HTR-8/SVneo (cell line): ENCODE results near the gene MGMT.

Source experiments
- DNase-seq: peaks from one replicate; pipeline ENCODE4 v3.0.0; 2011; ENCODE audit warnings: low spot score, mixed read lengths; ENCODE audit not compliant: insufficient read length
- FAIRE-seq: peaks from 2 replicates; lab custom pipeline; 2011; peaks lifted over from hg19 to GRCh38; lab: Jason Lieb, UNC

MGMT gene

DNA sequence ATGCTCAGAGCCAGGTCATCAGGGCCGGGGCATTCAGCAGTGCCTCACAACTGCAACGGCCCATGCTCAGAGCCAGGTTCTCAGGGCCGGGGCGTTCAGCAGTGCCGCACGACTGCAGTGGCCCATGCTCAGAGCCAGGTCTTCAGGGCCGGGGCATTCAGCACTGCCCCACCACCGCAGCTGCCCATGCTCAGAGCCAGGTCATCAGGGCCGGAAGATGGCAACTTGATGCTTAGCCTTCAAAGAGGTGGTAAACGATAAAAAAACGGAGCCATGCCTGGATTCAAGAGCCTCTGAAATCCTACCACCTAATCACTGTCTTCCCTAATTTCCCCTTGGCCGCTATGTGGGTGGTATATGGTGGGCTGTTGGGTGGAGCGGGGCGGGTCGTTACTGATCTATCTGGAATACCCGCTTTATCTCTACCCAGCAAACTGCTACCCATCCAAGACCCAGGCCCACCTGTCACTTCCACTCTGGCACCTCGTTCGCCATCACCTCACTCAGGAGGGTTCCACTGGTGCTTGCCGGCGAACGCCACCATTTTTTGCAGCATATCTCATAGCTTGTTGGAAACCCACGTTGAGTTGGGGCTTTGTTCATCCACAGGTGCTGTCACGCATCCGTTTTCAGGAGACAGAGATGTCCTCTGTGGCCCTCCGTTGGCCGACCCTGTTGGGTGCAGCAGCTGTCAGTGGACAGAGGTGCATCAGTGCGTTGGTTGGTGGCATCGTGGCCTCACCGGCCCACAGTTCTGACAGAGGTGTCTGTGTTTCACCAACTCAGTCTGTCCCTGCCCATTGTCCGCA lies 275.9 kb downstream of the MGMT start:
- no peak for FAIRE-seq
- DNase-seq = no peak

DNA sequence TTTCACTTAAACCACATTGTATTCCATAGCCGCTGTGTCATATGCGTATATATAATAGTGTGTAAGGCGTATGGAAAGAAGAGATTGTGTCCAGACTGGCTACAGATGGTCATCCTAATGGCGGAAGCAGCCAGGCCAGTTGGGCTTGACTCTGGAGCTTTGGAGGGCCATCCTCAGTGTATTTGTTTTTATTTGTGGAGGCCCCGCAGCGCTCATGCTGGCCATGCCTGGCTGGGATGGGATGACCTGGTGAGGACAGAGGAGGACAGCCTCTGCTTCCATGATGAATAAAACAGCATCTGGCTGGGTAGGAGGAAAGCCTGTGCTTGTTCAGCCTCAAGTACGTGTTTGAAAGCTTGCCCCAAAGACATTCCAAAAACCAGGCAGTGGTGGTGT lies 276.7 kb downstream of the MGMT start:
- no peak for FAIRE-seq

DNA sequence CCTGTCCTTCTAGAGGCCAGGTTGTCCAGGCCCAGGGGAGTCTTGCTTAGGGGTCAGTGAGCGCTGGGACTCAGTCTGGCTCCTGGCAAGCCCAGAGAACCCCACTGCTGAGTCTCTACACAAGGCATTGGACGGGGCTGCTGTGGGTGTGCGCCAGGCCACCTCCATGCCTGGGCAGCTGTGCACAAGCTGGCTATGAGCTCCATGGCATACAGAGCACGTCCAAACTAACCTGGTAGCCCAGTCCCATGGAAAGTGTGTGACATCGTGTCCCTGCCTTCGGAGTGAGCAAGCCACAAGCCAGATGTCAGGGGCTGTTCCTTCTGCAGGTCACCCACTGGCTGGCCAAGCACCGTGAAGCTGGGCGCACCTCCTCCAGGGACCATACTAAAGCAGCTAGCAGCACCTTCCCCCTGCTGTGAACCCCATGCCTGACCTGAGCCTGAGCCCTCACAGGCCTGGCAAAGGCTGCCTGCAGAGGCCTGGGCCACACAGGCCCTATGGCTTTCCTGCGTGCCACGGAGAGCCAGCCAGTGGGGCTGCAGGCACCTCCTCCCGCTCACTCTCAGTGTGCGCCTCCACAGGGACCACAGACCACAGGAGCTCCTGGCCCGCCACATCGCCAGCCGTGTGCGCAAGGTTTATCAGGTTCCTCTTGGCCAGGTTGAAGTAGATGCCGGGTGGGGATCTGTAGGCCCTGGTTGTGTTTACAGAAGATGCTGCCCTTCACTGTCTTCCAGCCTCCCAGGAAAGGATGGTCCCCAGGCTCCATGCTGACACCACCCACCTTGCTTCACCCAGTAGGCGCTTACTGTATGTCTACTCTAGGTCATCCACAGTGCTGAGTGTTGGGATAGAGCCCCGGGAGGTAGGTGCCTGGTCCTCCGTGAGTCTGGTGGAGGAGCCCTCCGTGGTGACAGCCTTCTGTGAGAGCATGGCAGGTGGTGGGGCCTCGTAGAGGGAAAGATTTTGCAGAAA lies 277.4 kb downstream of the MGMT start:
- DNase-seq (no peak), FAIRE-seq (no peak)

More for the DNA sequence above, 276.7 kb downstream of the MGMT start:
- no peak for DNase-seq

DNA sequence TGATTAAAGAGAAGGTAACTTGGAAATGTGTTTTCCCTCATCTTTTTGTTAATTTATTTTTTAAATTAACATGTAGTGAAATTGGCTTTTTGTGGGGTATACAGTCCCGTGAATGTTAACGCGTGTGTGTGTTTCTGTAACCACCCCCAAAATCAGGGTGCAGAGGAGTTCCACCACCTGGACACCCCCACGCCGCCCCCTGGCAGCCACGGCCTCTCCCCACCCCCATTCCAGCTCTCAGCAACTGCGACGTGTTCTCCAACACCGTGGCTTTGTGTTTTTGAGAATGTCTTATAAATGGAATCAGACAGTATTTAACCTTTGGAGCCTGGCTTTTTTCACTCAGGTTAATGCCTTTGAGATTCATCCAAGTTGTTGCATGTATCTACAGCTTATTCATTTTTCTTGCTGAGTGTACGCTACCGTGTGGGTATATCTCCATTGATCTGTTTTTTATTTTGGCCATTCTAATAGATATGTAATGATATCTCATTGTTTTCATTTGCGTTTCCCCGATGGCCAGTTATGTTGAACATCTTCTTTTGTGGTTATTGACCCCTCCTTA lies 278.2 kb downstream of the MGMT start:
- DNase-seq = no peak
- no peak for FAIRE-seq

DNA sequence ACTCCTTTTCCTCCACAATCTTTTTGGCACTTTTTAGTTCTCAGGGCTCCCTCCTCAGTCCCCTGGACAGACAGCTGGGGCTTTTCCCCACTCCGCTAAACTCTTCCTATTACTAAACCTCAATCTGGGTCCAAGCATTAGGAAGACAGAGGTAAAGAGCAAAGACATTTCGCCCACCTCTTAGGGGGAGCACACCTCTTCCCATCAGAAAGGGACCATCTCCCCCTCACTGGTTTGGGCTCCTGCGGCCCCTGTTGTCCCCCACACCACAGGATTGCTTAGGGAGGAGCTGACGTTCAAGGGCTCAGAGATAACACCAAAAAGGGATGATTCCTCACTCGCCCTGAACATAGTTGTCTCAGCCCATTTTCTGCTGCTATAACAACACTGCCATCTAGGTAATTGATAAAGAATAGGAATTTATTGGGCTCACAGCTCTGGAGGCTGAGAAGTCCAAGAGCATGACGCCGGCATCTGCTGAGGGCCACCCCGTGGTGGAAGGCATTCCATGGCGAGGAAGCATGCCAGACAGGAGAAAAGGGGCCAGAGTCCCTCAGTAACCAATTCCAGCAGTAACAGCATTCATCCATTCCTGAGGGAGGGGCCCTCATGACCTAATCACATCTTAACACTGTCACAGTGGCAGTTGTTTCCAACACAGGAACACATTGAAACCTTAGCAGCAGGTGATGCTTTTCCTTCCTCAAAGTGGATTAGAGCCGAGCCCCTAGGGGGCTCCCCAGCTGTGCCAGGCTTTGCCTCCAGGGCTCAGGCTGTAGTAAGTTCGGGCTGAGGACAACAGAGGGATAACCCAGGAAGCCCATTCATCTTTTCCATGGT lies 287.4 kb downstream of the MGMT start:
- FAIRE-seq = no peak

DNA sequence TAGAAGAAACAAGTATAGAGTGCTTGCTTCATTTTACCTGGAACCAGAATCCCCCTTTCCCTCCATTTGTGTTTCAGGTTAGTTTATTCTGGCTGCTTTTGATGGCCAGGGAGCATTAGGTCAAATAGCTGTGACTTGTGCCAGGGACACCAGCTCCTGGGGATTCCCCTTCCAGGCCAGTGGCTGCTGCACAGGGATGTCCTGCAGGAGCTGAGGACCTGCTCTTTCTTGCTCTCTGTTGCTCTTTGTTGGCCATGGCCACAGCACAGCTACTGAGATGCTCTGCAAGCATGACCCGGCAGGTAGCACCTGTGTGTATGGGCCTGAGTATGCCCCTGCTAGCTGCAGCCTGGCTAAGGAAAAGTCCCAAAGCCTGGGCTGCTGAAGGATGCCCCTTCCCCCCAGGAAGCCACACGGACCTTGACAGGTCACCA lies 288.1 kb downstream of the MGMT start:
- FAIRE-seq (no peak), DNase-seq (no peak)

More for the DNA sequence above, 287.4 kb downstream of the MGMT start:
- no peak for DNase-seq

DNA sequence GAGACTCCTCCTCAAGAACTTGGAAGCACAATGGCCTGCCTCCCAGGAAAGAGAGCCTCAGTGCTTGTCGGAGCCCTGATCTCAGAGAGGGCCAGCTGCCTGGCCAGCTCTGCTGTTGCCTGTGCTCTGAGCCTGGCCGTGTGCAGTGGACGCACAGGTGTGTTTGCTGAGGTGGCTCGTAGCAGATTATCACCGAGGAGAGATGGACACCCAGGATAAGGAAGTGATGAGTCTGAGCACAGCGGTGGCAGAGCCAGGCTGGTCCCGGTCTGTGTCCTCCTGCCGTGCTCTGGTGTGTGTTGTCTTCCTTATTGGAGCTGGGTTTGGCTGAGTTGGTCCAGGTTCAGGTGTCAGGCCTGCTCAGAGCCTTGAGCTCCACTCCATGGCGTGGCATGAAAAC lies 288.6 kb downstream of the MGMT start:
- DNase-seq (no peak), FAIRE-seq (no peak)

DNA sequence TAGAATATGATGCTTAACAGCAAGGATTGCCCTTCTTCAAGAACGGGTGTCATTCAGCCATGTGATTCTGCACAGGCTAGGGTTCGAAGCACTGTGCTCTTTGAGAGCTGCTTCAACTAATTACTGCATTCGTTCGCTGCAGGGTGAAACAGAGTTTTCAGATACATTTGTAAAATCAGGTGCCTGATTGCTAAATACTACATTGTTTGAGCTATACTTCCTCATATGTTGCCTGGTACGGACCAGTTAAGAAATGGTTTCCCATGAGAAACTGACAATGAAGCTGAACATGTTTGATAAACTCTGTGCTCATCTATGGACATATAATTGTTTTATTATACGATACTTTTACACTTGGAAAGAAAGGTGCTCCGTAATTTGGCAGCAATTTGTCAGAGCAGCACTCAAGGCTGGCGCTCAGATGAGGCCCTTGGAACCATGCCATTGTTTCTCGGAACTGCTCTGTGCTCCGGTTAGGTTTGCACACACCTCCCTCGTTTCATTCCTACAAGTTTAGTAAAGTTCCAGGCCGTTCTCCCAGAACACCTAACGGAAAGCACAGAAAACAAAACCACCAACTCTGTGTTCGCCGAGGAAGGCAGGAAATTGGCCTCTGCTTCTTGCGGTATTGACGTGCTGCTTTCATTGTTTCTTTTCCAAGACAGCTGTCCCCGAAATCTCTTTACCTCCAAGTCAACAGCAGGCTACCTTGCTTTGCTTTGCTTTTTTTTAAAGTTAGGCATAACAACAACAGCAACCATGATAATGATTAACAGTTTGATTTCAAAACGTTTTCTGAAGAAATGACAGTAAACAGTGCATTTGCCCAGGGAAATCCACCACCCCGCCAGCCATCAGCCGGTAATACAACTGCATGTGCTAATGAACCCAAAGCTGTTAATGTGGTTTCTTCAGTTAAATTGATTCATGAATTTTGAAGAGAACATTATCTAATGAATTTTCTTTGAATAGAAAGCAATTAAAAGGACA lies 290.2 kb downstream of the MGMT start:
- FAIRE-seq = no peak
- DNase-seq = no peak

DNA sequence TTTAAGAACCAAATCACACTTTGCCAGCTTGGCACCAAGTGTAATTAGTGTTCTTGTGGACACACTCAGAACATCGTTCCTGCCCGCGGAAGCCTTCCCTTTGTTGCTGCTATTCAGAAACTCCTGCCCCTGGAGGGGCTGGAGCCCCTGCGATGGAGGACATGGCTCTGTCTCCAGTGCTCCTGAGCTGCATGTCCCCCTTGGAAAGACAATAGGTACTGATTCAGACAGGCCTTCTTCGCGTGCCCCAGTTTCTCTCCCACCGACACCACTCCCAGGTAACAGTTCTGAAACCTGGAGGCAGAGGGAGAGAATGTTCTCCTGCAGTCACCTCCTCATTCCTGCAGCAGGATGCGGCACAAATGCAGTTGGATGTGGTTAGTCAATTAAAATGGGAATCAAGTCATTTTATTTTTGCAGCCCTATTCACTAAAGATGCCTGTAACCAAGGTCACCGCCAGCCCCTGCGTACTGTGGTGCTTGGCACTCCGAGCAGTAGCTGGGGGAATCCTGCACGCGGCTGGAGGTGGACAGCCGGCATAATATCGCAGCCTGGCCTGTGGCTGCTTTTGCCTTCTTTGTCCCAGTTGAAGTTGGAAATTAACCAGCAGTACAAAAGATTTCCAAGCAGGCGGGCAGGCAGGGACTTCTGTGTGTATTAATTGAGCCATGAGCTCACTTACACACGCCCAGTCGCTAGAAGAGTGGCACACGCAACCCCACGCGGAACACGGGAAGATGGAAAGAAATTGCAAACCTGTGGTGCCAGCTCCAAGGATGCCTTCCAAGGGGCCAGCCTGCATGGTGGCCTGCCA lies 291.4 kb downstream of the MGMT start:
- FAIRE-seq (no peak), DNase-seq (no peak)

DNA sequence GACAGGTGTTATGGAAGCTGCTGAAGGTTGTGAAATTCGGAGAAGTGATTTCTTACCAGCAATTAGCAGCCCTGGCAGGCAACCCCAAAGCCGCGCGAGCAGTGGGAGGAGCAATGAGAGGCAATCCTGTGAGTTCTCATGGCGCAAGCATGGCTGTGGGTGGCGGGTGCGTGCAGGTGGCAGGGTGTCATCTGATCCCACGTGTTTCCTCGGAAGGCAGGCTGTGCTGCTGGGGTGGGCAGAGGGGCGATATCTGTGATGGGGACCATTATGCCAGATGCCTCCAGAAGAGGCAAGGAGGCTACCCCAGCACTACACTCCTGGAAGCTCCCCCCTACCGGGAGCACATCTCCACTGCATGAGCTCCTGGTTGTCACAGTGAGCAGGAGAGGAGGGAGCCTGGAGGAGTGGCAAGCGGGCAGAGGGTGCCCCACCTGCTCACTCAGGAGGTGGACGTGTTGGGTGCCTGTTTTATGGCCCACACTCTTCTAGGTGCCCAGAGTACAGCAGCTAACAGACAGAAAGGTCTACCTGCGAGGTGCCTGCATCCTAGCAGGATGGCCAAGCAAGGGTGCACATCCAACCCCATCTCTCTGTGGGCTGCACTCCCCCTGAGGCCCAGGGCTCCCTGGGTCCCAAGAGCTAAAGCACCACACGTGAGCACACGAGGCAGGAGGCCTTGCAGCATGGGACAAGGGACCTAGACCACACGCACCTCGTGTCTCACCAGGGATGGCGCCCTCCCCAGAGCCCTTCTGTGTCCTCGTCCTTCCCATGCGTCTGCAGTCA lies 292.4 kb downstream of the MGMT start:
- FAIRE-seq = no peak
- no peak for DNase-seq

DNA sequence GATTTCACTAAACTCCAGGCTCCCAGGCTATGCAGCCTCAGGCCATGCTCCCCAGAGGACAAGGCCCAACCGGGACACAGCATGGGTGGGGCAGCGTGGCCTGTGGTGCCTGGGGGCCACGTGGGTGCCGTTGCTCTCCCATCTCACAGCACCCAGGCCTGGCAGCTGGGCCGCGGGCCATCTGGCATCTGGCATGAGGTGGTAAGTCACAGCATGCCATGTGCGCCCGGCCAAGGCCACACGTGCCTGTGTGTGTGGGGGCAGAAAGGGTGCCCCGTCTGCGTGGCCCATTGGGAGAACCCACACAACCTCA lies 292.9 kb downstream of the MGMT start:
- DNase-seq (no peak), FAIRE-seq (no peak)

DNA sequence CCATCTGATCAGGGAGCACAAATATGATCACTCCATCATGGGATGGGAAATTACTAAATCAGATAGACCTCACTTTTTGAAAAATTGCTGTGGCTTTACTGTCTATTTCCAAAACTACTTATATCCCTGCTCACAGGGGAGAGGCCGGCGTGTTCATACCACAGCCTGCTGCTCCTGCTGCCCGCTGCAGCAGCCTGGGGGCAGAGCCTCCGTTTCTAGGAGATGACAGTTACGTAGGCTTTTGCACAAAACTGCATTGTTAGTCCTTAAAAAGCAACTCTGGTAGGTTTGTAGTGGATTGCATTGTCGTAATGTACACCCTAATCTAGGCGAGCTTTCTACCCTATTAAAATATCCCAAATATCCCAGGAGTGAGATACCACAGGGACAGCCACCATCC lies 293.4 kb downstream of the MGMT start:
- DNase-seq = no peak
- no peak for FAIRE-seq

DNA sequence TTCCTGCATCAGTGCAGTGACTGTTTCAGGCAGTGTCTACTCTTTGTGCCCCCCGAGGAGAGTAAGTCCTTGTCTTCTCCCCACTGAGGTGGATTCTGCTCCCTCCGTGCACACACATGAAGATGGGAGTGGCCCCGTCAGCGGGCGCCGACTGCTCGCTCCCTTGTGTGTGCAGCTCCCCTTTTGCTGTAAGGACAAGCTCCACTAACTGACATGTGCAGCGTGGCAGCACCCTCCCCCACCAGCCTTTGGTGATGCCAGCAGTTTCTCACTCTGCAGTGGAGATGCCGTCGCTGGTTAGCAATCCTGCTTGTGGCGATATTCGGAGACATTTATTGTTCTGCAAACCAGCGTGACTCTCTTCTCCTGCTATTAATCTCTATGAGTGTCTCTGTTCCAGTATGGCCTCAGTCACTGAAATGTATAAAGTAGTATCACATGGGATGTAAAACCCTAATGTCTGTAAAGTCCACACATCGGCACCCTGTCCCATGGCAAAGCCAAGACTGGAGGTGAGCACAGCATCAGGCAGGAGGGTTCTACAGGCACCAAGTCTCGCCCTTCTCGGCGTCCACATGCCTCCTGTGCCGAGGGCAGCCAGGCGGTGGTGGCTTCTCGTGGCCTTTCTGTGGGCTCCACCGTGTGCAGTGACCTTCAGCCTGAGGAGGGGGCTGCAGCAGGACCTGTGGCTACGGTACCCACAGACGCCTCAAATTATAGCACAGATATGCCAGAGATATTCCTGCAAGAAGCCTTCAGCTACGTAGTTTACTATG lies 294.3 kb downstream of the MGMT start:
- no peak for FAIRE-seq
- DNase-seq = no peak

DNA sequence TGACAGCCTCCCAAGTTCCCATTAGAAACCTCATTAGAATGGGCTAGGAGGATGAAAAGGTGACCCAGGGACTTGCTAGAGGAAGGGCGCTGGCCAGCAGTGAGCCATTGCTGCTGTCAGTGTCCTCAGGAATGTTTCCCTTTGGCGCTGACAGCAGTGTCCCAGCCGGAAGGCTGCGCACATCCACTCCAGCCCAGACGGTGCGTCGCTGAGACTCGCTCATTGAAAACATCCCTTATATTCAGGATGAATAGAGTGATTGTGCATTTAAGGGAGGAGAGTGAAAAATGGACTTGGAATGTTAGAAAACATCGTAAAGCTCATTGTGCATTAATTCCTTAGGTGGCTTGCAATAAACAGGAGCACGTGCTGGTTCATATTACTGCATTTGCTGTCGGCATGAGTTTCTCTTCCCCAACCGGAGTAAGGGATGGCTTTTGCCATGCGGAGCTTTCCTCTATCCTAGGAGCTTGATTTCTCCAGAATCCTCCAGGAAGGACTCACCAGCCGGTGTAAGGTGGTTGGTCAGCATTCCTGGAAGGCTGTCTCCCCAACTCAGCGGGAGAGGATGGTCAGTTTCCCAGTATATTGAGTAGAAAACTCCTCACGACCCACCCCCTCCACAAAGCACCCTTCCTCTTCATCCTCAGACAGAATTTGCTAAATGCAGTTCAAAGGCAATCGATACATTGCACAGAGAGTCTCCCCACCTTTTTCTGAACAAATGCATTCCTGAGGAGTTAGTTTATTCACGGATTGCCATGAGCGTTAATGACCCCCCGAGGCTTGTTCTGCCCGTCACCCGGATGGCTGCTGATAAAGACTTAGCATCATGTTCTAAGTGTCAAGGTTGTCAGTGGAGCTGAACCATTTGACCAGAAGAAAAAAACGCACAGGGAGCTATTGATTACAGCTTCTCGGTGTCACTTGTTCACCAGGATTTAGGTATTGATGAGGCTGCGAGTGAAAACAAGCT lies 295.2 kb downstream of the MGMT start:
- FAIRE-seq = no peak
- DNase-seq = no peak
